Vagina (tissue), 2 donors: ENCODE measurements around the gene IQSEC3. TPM values are rescaled to one million over a fixed set of nuclear protein-coding genes. Genes with fewer than 3 reads are reported as not detected.

Source experiments
- DNase-seq, 2 donors: peaks; one replicate each; pipeline ENCODE4 v3.0.0-alpha.2; 2017; ENCODE audit errors: extremely low spot score in 2 of 2
- H3K27ac ChIP-seq: fragments of 200-600 bp; sonication (generic); one replicate; pipeline ENCODE4 v1.5.1; 2019
- H3K27me3 ChIP-seq: fragments of 200-600 bp; sonication (generic); one replicate; pipeline ENCODE4 v1.5.1; 2019
- H3K36me3 ChIP-seq, 2 donors: fragments of 200-600 bp; sonication (generic); one replicate each; pipeline ENCODE4 v1.5.1; 2017 to 2019
- H3K4me1 ChIP-seq: fragments of 200-600 bp; sonication (generic); one replicate; pipeline ENCODE4 v1.5.1; 2019
- H3K4me3 ChIP-seq, 2 donors: fragments of 200-600 bp; sonication (generic); 1 replicate in 1 of 2; 2 replicates in 1 of 2; pipeline ENCODE4 v1.5.1; 2016 to 2019
- H3K9me3 ChIP-seq: fragments of 200-600 bp; sonication (generic); one replicate; pipeline ENCODE4 v1.5.1; 2019
- CTCF ChIP-seq, 3 experiments: fragments of 450-650 bp in 2 of 3; fragments of 200-600 bp in 1 of 3; sonication (generic) in 1 of 3; IDR thresholded peaks; one replicate each; pipeline ENCODE4 v1.5.1; 2017 to 2019; ENCODE audit warnings: antibody characterized with exemption in 3 of 3, mild to moderate bottlenecking in 2 of 3, moderate library complexity in 2 of 3
- POLR2AphosphoS5 ChIP-seq, 2 donors: sonication (generic); formaldehyde crosslinking; IDR thresholded peaks; one replicate each; pipeline ENCODE4 v1.9.0; 2017; ENCODE audit warnings: antibody characterized with exemption in 2 of 2, mild to moderate bottlenecking in 2 of 2, low read depth in 1 of 2; ENCODE audit not compliant: insufficient read depth in 1 of 2
- intact Hi-C: fragments of 100-400 bp; cut with DNase I; formaldehyde crosslinking; loops from one replicate; pipeline ENCODE4 v1.15.1; 2023
- total RNA-seq: library from RNA; depleted of rRNA; stranded (reverse); fragments of >200 nt; gene quantifications from one replicate; pipeline ENCODE4 v1.2.3, GENCODE V29; 2016

IQSEC3 gene
- total RNA-seq, 1 donor from 2014 or later: 1.7 TPM

- intact Hi-C loops: no loop called here
- Histone ChIP-seq H3K27me3 (no peaks in the 10 kb centered on the region), H3K27ac (no peak overlapping the region), H3K9me3 (no peaks in the 10 kb centered on the region), H3K4me1 (no peaks in the 10 kb centered on the region), H3K36me3 (no peaks in the 10 kb centered on the region), H3K4me3 (no peak overlapping the region)
- TF ChIP-seq POLR2AphosphoS5 (IDR thresholded peaks at IDR 0.05; ENCODE audit: insufficient read depth in 1 of 2, low read depth in 1 of 2): no peak
- TF ChIP-seq CTCF (IDR thresholded peaks at IDR 0.05): no peak
- DNase-seq: peak; percentile 55 to 58
Measured at GRCh38 chr12:227286-227915, 160.8 kb downstream of the IQSEC3 start.

Other genes with a start within 250 kb of the IQSEC3 start
- not detected for gene SLC6A12, start 147.4 kb downstream of the IQSEC3 start, total RNA-seq
- gene SLC6A13, start 196.1 kb downstream of the IQSEC3 start, total RNA-seq: not detected